ENCODE data around the gene PRTG. TPM values are rescaled to one million over a fixed set of nuclear protein-coding genes. Genes with fewer than 3 reads are reported as not detected.

PRTG gene
- total RNA-seq, 1 donor from 2014 or later: 574 TPM

GRCh38 chr15:55770261-55770660 is 27.3 kb upstream of the PRTG start:
- Histone ChIP-seq H3K4me2 (no peak overlapping the region), H3K27me3 (no peaks in the 10 kb centered on the region)
- H3K9me3 Mint-ChIP-seq: peaks cover 2% of the 10 kb centered on the region

GRCh38 chr15:55768670-55769185 is 25.8 kb upstream of the PRTG start:
- H3K4me3 Mint-ChIP-seq: no peak overlapping the region
- TF ChIP-seq EZH2 (IDR thresholded peaks at IDR 0.05) (no peak), EZH2phosphoT487 (IDR thresholded peaks at IDR 0.05) (no peak), CTCF (IDR thresholded peaks at IDR 0.05) (no peak)
- peaks cover 2% of the 10 kb centered on the region for H3K9me3 Mint-ChIP-seq
- H3K27ac ChIP-seq: no peak overlapping the region
- peaks cover 55% of the 10 kb centered on the region for H3K4me1 Mint-ChIP-seq
- H3K9me3 ChIP-seq (ENCODE audit: low read depth): no peaks in the 10 kb centered on the region
- no peaks in the 10 kb centered on the region for H4K20me1 ChIP-seq (ENCODE audit: low read depth)
- H3K79me2 ChIP-seq (ENCODE audit: low read depth): no peaks in the 10 kb centered on the region
- H3K4me3 ChIP-seq: no peak overlapping the region
- no peaks in the 10 kb centered on the region for H3K36me3 Mint-ChIP-seq
- H3K9ac ChIP-seq: no peak overlapping the region
- H3F3A ChIP-seq (ENCODE audit: low read depth): peaks cover 18% of the 10 kb centered on the region
- peak overlapping the region; percentile 18 for H3K27ac Mint-ChIP-seq
- no peaks in the 10 kb centered on the region for H3K27me3 ChIP-seq
- peaks cover 3% of the 10 kb centered on the region for H3K27me3 Mint-ChIP-seq (ENCODE audit: insufficient read depth, low read depth)
- H2AFZ ChIP-seq (replicated peaks): no peak overlapping the region
- H3K4me2 ChIP-seq: no peak overlapping the region
- DNase-seq (ENCODE audit: low spot score): peak; percentile 58
- H3K4me1 ChIP-seq: peaks cover 30% of the 10 kb centered on the region
- H3K36me3 ChIP-seq: no peaks in the 10 kb centered on the region

More at GRCh38 chr15:55770261-55770660, 27.3 kb upstream of the PRTG start:
- Histone ChIP-seq H3K9ac (no peak overlapping the region), H2AFZ (replicated peaks) (peak overlapping the region; percentile 51), H3F3A (ENCODE audit: low read depth) (peaks cover 26% of the 10 kb centered on the region), H3K27ac (no peak overlapping the region), H4K20me1 (ENCODE audit: low read depth) (no peaks in the 10 kb centered on the region), H3K9me3 (ENCODE audit: low read depth) (no peaks in the 10 kb centered on the region), H3K4me1 (peaks cover 45% of the 10 kb centered on the region), H3K4me3 (no peak overlapping the region), H3K36me3 (no peaks in the 10 kb centered on the region), H3K79me2 (ENCODE audit: low read depth) (no peaks in the 10 kb centered on the region)
- no peak for DNase-seq (ENCODE audit: low spot score)
- peaks cover 63% of the 10 kb centered on the region for H3K4me1 Mint-ChIP-seq
- no peaks in the 10 kb centered on the region for H3K36me3 Mint-ChIP-seq
- H3K27ac Mint-ChIP-seq: peak overlapping the region; percentile 28
- no peak overlapping the region for H3K4me3 Mint-ChIP-seq
- H3K27me3 Mint-ChIP-seq (ENCODE audit: insufficient read depth, low read depth): peaks cover 3% of the 10 kb centered on the region
- TF ChIP-seq EZH2phosphoT487 (IDR thresholded peaks at IDR 0.05) (no peak), CTCF (IDR thresholded peaks at IDR 0.05) (no peak), EZH2 (IDR thresholded peaks at IDR 0.05) (no peak)

- Histone ChIP-seq H3K4me3 (no peak overlapping the region), H3K9ac (no peak overlapping the region), H3K27ac (no peak overlapping the region), H3K4me2 (no peak overlapping the region), H3K4me1 (peaks cover 24% of the 10 kb centered on the region), H3K36me3 (no peaks in the 10 kb centered on the region), H4K20me1 (ENCODE audit: low read depth) (no peaks in the 10 kb centered on the region), H3K79me2 (ENCODE audit: low read depth) (no peaks in the 10 kb centered on the region), H3F3A (ENCODE audit: low read depth) (peaks cover 15% of the 10 kb centered on the region), H3K9me3 (ENCODE audit: low read depth) (no peaks in the 10 kb centered on the region), H2AFZ (replicated peaks) (no peak overlapping the region), H3K27me3 (no peaks in the 10 kb centered on the region)
- Mint-ChIP-seq H3K9me3 (peaks cover 2% of the 10 kb centered on the region), H3K36me3 (no peaks in the 10 kb centered on the region), H3K27me3 (ENCODE audit: insufficient read depth, low read depth) (no peaks in the 10 kb centered on the region), H3K4me1 (peaks cover 48% of the 10 kb centered on the region), H3K4me3 (no peak overlapping the region), H3K27ac (peak overlapping the region; percentile 47)
- no peak for TF ChIP-seq CTCF (IDR thresholded peaks at IDR 0.05)
- no peak for DNase-seq (ENCODE audit: low spot score)
Measured at GRCh38 chr15:55766676-55767075, 23.7 kb upstream of the PRTG start.
